K562 (cell line): Measurements from ENCODE around the gene MYB. TPM values are rescaled to one million over a fixed set of nuclear protein-coding genes. Genes with fewer than 3 reads are reported as not detected.

Experiments
- ARID1B ChIP-seq: fragments of 450-650 bp; IDR thresholded peaks from 2 replicates; pipeline ENCODE4 v1.6.1; 2016; ENCODE audit warnings: antibody characterized with exemption, mild to moderate bottlenecking, inconsistent platforms
- DACH1 ChIP-seq: fragments of 450-650 bp; IDR thresholded peaks from 2 replicates; pipeline ENCODE4 v1.6.1; 2018; ENCODE audit not compliant: partially characterized antibody
- HMG20B ChIP-seq: fragments of 250-450 bp; sonication (Bioruptor Pico); IDR thresholded peaks from 2 replicates; pipeline ENCODE4 v1.5.0; 2021; ENCODE audit warnings: mild to moderate bottlenecking
- JUND ChIP-seq, 2 experiments: IDR thresholded peaks; 2 replicates in 1 of 2; 3 replicates in 1 of 2; pipeline ENCODE4 v1.6.1; 2011; ENCODE audit warnings: borderline replicate concordance in 2 of 2, low read depth in 2 of 2, low read length in 2 of 2, improper control_type of control experiment in 1 of 2, missing biosample characterization in 1 of 2, missing genetic modification characterization in 1 of 2, missing genetic modification reagents in 1 of 2
- KLF6 ChIP-seq: fragments of 250-450 bp; sonication (Bioruptor Pico); IDR thresholded peaks from 2 replicates; pipeline ENCODE4 v1.4.0; 2020; ENCODE audit warnings: mild to moderate bottlenecking, moderate library complexity, borderline replicate concordance
- MTA2 ChIP-seq: fragments of 450-650 bp; IDR thresholded peaks from 2 replicates; pipeline ENCODE4 v1.6.1; 2016; ENCODE audit warnings: low read depth
- TCF3 ChIP-seq: sonication (generic); formaldehyde crosslinking; IDR thresholded peaks from 2 replicates; pipeline ENCODE4 v1.4.0; 2020; ENCODE audit warnings: mild to moderate bottlenecking, missing genetic modification reagents
- ZEB2 ChIP-seq: fragments of 450-650 bp; IDR thresholded peaks from 2 replicates; pipeline ENCODE4 v1.6.1; 2016
- ZNF431 ChIP-seq: sonication (generic); formaldehyde crosslinking; IDR thresholded peaks from 2 replicates; pipeline ENCODE4 v1.8.0; 2022; ENCODE audit warnings: mild to moderate bottlenecking, missing genetic modification reagents
- ZNF707 ChIP-seq: fragments of 250-450 bp; sonication (Bioruptor Pico); conservative IDR thresholded peaks from 2 replicates; pipeline ENCODE4 v1.8.0; 2022; ENCODE audit warnings: inconsistent platforms, mild to moderate bottlenecking, moderate library complexity
- polyA plus RNA-seq, 8 experiments: library from polyadenylated mRNA; depleted of rRNA in 4 of 8; stranded (reverse) in 5 of 8; unstranded in 3 of 8; fragments of >200 nt; fragmentation: Nextera tagmentation in 2 of 8; fragmentation: Illumina TruSeq in 1 of 8; extraction: Ambion mirVana in 2 of 8; extraction: Trizol in 1 of 8; gene quantifications; 2 replicates each; pipeline versions ENCODE4 v1.2.1 to v1.2.3, GENCODE V29; 2011 to 2014; ENCODE audit warnings: inconsistent platforms in 1 of 8, missing spikeins in 1 of 8
- total RNA-seq, 7 experiments: library from RNA; depleted of rRNA in 6 of 7; stranded (reverse); fragments of >200 nt in 6 of 7; fragmentation: Illumina TruSeq in 2 of 7; extraction: Trizol in 2 of 7; gene quantifications; 2 replicates each; pipeline versions ENCODE4 v1.2.1 to v1.2.3, GENCODE V29; 2011 to 2021; ENCODE audit warnings: low replicate concordance in 1 of 7
- TF ChIP-seq, protein P1 (sequence below), 2 experiments: fragments of 450-650 bp; IDR thresholded peaks; 2 replicates each; pipeline ENCODE4 v1.6.1; 2016; ENCODE audit warnings: mild to moderate bottlenecking in 2 of 2, borderline replicate concordance in 1 of 2, low read depth in 1 of 2, moderate library complexity in 1 of 2
- TF ChIP-seq, protein P2 (sequence below): sonication (generic); formaldehyde crosslinking; IDR thresholded peaks from 2 replicates; pipeline ENCODE4 v1.9.0; 2022; ENCODE audit warnings: mild to moderate bottlenecking, missing genetic modification reagents
- TF ChIP-seq, protein P3 (sequence below): fragments of 250-450 bp; sonication (Bioruptor Pico); IDR thresholded peaks from 2 replicates; pipeline ENCODE4 v1.8.0; 2021; ENCODE audit warnings: mild to moderate bottlenecking, moderate library complexity
- TF ChIP-seq, protein P4 (sequence below): fragments of 450-650 bp; formaldehyde crosslinking; IDR thresholded peaks from 2 replicates; pipeline ENCODE4 v1.4.0; 2020; ENCODE audit warnings: mild to moderate bottlenecking, moderate library complexity
- TF ChIP-seq, protein P5 (sequence below): sonication (generic); formaldehyde crosslinking; IDR thresholded peaks from 2 replicates; pipeline ENCODE4 v1.4.0; 2020; ENCODE audit warnings: mild to moderate bottlenecking, missing genetic modification reagents

Gene MYB
- total and polyA plus RNA-seq, 9 of the 15 experiments (the other 6 are each of a cell fraction or from before 2014, with no cell fraction given): 35.8 to 218 (median 140) TPM

DNA sequence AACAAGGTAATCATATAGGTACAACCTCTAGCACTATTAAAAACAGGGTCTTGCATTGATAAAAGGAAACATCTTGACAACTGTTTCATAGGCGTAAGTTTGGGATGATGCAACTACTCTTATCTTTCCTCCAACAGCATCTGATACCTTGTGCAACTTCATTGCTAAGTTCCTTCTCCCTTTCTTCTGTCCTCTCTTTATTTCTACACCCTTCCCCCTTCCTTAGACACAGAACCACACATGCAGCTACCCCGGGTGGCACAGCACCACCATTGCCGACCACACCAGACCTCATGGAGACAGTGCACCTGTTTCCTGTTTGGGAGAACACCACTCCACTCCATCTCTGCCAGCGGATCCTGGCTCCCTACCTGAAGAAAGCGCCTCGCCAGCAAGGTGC, 14.4 kb downstream of the MYB start (continued):
- TF ChIP-seq KLF6 (CRISPR knock-in tag) (peak; percentile 84; the same call in 1 of the 2 replicates), TCF3 (CRISPR knock-in tag) (peak; percentile 71), MTA2 (peak; percentile 62), HMG20B (no peak), JUND (IDR thresholded peaks at IDR 0.05; ENCODE audit: borderline replicate concordance, low read depth, low read length) (peak; percentile 84), JUND (tag; IDR thresholded peaks at IDR 0.05; ENCODE audit: borderline replicate concordance, low read depth, low read length) (peak; percentile 82; the same call in 2 of the 3 replicates), DACH1 (no peak), ZEB2 (peak; percentile 74), ZNF707 (no peak), ARID1B (peak; percentile 90), ZNF431 (CRISPR knock-in tag) (no peak)
- TF ChIP-seq, protein P1, sequence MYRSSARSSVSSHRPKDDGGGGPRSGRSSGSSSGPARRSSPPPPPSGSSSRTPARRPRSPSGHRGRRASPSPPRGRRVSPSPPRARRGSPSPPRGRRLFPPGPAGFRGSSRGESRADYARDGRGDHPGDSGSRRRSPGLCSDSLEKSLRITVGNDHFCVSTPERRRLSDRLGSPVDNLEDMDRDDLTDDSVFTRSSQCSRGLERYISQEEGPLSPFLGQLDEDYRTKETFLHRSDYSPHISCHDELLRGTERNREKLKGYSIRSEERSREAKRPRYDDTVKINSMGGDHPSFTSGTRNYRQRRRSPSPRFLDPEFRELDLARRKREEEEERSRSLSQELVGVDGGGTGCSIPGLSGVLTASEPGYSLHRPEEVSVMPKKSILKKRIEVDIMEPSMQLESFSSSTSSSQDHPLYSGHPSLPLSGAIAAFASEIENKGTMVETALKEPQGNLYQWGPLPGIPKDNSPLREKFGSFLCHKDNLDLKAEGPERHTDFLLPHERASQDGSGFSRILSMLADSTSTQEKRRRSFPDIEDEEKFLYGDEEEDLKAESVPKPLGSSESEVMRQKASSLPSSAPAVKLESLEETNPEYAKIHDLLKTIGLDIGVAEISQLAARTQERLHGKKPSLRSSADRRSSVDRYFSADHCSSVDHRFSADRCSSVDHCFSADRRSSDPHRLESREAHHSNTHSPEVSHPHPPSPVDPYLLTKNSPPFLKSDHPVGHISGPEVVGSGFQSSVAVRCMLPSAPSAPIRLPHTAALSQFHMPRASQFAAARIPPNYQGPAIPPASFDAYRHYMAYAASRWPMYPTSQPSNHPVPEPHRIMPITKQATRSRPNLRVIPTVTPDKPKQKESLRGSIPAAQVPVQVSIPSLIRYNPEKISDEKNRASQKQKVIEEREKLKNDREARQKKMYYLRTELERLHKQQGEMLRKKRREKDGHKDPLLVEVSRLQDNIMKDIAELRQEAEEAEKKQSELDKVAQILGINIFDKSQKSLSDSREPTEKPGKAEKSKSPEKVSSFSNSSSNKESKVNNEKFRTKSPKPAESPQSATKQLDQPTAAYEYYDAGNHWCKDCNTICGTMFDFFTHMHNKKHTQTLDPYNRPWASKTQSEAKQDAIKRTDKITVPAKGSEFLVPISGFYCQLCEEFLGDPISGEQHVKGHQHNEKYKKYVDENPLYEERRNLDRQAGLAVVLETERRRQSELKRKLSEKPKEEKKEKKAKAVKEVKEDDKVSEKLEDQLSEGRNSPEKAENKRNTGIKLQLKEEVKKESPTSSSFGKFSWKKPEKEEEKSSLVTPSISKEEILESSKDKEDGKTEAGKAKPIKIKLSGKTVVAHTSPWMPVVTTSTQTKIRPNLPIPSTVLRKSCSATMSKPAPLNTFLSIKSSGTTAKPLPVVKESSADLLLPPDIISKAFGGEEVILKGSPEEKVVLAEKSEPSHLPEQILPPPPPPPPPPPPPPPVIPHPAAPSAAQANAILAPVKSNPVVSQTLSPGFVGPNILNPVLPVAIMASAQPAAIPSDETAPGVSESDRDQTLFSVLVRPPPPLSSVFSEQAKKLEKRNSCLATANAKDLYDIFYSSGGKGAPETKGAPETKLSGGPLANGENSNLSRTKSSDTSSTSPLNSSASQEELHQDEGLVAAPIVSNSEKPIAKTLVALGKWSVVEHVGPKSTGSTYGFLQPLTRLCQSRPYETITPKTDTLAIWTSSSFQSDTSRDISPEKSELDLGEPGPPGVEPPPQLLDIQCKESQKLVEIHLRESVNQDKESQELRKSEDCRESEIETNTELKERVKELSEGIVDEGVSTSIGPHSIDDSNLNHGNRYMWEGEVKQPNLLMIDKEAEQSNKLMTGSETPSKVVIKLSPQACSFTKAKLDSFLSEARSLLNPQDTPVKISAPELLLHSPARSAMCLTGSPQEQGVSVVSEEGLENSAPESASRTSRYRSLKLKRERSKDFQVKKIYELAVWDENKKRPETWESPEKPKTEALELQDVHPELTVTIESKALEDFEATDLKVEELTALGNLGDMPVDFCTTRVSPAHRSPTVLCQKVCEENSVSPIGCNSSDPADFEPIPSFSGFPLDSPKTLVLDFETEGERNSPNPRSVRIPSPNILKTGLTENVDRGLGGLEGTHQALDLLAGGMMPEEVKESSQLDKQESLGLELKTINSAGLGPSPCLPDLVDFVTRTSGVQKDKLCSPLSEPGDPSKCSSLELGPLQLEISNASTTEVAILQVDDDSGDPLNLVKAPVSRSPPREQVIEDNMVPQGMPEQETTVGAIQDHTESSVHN (IDR thresholded peaks at IDR 0.05; ENCODE audit: borderline replicate concordance in 1 of 2, low read depth in 1 of 2): 0 out of 4 replicates have a peak, but pooled peaks of 1 of the 2 experiments have one; percentile 39
- TF ChIP-seq, protein P2, sequence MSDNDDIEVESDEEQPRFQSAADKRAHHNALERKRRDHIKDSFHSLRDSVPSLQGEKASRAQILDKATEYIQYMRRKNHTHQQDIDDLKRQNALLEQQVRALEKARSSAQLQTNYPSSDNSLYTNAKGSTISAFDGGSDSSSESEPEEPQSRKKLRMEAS (CRISPR knock-in tag): no peak
- TF ChIP-seq, protein P3, sequence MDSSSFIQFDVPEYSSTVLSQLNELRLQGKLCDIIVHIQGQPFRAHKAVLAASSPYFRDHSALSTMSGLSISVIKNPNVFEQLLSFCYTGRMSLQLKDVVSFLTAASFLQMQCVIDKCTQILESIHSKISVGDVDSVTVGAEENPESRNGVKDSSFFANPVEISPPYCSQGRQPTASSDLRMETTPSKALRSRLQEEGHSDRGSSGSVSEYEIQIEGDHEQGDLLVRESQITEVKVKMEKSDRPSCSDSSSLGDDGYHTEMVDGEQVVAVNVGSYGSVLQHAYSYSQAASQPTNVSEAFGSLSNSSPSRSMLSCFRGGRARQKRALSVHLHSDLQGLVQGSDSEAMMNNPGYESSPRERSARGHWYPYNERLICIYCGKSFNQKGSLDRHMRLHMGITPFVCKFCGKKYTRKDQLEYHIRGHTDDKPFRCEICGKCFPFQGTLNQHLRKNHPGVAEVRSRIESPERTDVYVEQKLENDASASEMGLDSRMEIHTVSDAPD (CRISPR knock-in tag): no peak
- TF ChIP-seq, protein P4, sequence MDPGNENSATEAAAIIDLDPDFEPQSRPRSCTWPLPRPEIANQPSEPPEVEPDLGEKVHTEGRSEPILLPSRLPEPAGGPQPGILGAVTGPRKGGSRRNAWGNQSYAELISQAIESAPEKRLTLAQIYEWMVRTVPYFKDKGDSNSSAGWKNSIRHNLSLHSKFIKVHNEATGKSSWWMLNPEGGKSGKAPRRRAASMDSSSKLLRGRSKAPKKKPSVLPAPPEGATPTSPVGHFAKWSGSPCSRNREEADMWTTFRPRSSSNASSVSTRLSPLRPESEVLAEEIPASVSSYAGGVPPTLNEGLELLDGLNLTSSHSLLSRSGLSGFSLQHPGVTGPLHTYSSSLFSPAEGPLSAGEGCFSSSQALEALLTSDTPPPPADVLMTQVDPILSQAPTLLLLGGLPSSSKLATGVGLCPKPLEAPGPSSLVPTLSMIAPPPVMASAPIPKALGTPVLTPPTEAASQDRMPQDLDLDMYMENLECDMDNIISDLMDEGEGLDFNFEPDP (CRISPR knock-in tag): no peak
- TF ChIP-seq, protein P5, sequence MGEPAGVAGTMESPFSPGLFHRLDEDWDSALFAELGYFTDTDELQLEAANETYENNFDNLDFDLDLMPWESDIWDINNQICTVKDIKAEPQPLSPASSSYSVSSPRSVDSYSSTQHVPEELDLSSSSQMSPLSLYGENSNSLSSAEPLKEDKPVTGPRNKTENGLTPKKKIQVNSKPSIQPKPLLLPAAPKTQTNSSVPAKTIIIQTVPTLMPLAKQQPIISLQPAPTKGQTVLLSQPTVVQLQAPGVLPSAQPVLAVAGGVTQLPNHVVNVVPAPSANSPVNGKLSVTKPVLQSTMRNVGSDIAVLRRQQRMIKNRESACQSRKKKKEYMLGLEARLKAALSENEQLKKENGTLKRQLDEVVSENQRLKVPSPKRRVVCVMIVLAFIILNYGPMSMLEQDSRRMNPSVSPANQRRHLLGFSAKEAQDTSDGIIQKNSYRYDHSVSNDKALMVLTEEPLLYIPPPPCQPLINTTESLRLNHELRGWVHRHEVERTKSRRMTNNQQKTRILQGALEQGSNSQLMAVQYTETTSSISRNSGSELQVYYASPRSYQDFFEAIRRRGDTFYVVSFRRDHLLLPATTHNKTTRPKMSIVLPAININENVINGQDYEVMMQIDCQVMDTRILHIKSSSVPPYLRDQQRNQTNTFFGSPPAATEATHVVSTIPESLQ (CRISPR knock-in tag): no peak
